ENCODE measurements around the gene FAM193B. TPM values are rescaled to one million over a fixed set of nuclear protein-coding genes. Genes with fewer than 3 reads are reported as not detected.

Gene FAM193B
- total and polyA plus RNA-seq, 2 of the 13 experiments (the other 11 are each of a cell fraction or from before 2014, with no cell fraction given): 21.2 to 40.9 TPM

GRCh38 chr5:177501874-177502678 is 52.3 kb downstream of the FAM193B start:
- Histone ChIP-seq H3K27ac (ENCODE audit: extremely low read length, insufficient read depth, low read length) (no peak overlapping the region), H3K4me3 (replicated peaks in 1 of 3; ENCODE audit: insufficient read depth in 1 of 3, low read depth in 2 of 3, low read length in 3 of 3) (no peak overlapping the region), H2AFZ (ENCODE audit: low read length) (no peak overlapping the region), H3K4me2 (ENCODE audit: low read depth, low read length) (peak overlapping the region; percentile 16; the same call in 1 of the 2 replicates), H3K9ac (ENCODE audit: insufficient read depth, low read depth, low read length) (no peak overlapping the region), H3K9me3 (ENCODE audit: low read length) (no peaks in the 10 kb centered on the region), H4K20me1 (ENCODE audit: insufficient read depth, low read length) (no peaks in the 10 kb centered on the region), H3K36me3 (replicated peaks in 1 of 2; ENCODE audit: control insufficient read depth in 1 of 2, insufficient read depth in 2 of 2, low read length in 2 of 2) (no peaks in the 10 kb centered on the region), H3K4me1 (ENCODE audit: insufficient read depth, low read length) (peaks cover 44% of the 10 kb centered on the region), H3K79me2 (ENCODE audit: insufficient read depth, low read length) (no peaks in the 10 kb centered on the region), H3K27me3 (ENCODE audit: control insufficient read depth in 1 of 2, insufficient read depth in 2 of 2, low read length in 2 of 2) (peaks cover 2 to 37% of the 10 kb centered on the region in 2 experiments; a peak in 4 of 5 replicates)
- no peak for ATAC-seq
- no peak for TF ChIP-seq ATF7 (IDR thresholded peaks at IDR 0.05)
- no peak for TF ChIP-seq ATF7 (CRISPR knock-in tag; IDR thresholded peaks at IDR 0.05)
- TF ChIP-seq, protein P1, sequence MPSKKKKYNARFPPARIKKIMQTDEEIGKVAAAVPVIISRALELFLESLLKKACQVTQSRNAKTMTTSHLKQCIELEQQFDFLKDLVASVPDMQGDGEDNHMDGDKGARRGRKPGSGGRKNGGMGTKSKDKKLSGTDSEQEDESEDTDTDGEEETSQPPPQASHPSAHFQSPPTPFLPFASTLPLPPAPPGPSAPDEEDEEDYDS (CRISPR knock-in tag; IDR thresholded peaks at IDR 0.05): no peak
- TF ChIP-seq PAF1 (CRISPR knock-in tag; IDR thresholded peaks at IDR 0.05): no peak
- no peak for FAIRE-seq
- POLR2A ChIA-PET: no interaction called here
- WGBS (ENCODE audit: low lambda C conversion rate): 12% methylated on average over 9 of the region's 9 CpGs
- intact Hi-C loops (cut with micrococcal nuclease; ENCODE audit: unreplicated experiment) (loop anchor here (2.0 kb wide), 1 partner anchor 111 kb away; no protein-coding TSS in a partner anchor), in situ Hi-C loops (cut with HindIII; ENCODE audit: extremely low pct_ligation_motif_present, low pct_unique_long_range_greater_than_20kb) (no loop called here)
- no peak for DNase-seq (ENCODE audit: low spot score)
- CTCF ChIA-PET (ENCODE audit: low intra/inter-chr PET ratio, low total read pairs): interaction anchor here (1.1 to 3.7 kb wide), 3 partner anchors 11 to 14 kb away, joined by 4 to 37 read pairs (median 5); no protein-coding TSS in a partner anchor
- no TSS peak for BruUV-seq (replicated peaks)

- in situ Hi-C loops (cut with HindIII; ENCODE audit: extremely low pct_ligation_motif_present, low pct_unique_long_range_greater_than_20kb): no loop called here
- POLR2A ChIA-PET: interaction anchor here (0.6 to 1.1 kb wide), 2 partner anchors 28 to 414 kb away, joined by 3 read pairs; partner anchors contain the start of genes DBN1 and FGFR4
- no peak overlapping the region for H3K9ac ChIP-seq (ENCODE audit: insufficient read depth, low read depth, low read length)
- TF ChIP-seq SMC3 (IDR thresholded peaks at IDR 0.05; ENCODE audit: low read length): peak; percentile 58
- no peak for TF ChIP-seq AFF4 (CRISPR knock-in tag; IDR thresholded peaks at IDR 0.05)
- TF ChIP-seq ETV5 (CRISPR knock-in tag; IDR thresholded peaks at IDR 0.05; ENCODE audit: borderline replicate concordance): no peak
- peak; percentile 38 for TF ChIP-seq HNRNPLL (IDR thresholded peaks at IDR 0.05; ENCODE audit: low read depth, low read length, poor library complexity, severe bottlenecking)
- TF ChIP-seq ZNF773 (CRISPR knock-in tag; IDR thresholded peaks at IDR 0.05; ENCODE audit: borderline replicate concordance): no peak
- no peak for TF ChIP-seq ZMYM2 (CRISPR knock-in tag; IDR thresholded peaks at IDR 0.05)
- TF ChIP-seq ERF (CRISPR knock-in tag; IDR thresholded peaks at IDR 0.05): peak; percentile 61; the same call in 1 of the 2 replicates
Measured at GRCh38 chr5:177500685-177501522, 53.5 kb downstream of the FAM193B start.

More at GRCh38 chr5:177500685-177501522, 53.5 kb downstream of the FAM193B start:
- no peak overlapping the region for H2AFZ ChIP-seq (ENCODE audit: low read length)
- CTCF ChIA-PET (ENCODE audit: low intra/inter-chr PET ratio, low total read pairs): interaction anchor here (1.1 to 3.7 kb wide), 9 partner anchors 8 to 387 kb away, joined by 3 to 37 read pairs (median 5); no protein-coding TSS in a partner anchor
- peaks cover 2 to 37% of the 10 kb centered on the region in 2 experiments; a peak in 4 of 5 replicates for H3K27me3 ChIP-seq (ENCODE audit: control insufficient read depth in 1 of 2, insufficient read depth in 2 of 2, low read length in 2 of 2)
- BruUV-seq (replicated peaks): no TSS peak
- H3K27ac ChIP-seq (ENCODE audit: extremely low read length, insufficient read depth, low read length): no peak overlapping the region
- H3K9me3 ChIP-seq (ENCODE audit: low read length): no peaks in the 10 kb centered on the region
- DNase-seq (ENCODE audit: low spot score) (peak; percentile 62), ATAC-seq (peak; percentile 54), FAIRE-seq (peak; percentile 61)
- peaks cover 51% of the 10 kb centered on the region for H3K4me1 ChIP-seq (ENCODE audit: insufficient read depth, low read length)
- under 1% methylated on average over 7 of the region's 10 CpGs for WGBS (ENCODE audit: low lambda C conversion rate)
- intact Hi-C loops (cut with micrococcal nuclease; ENCODE audit: unreplicated experiment): loop anchor here (2.0 kb wide), 1 partner anchor 110 kb away; no protein-coding TSS in a partner anchor
- peaks cover 5% of the 10 kb centered on the region; the same call in 1 of the 2 replicates for H4K20me1 ChIP-seq (ENCODE audit: insufficient read depth, low read length)
- no peaks in the 10 kb centered on the region for H3K36me3 ChIP-seq (replicated peaks in 1 of 2; ENCODE audit: control insufficient read depth in 1 of 2, insufficient read depth in 2 of 2, low read length in 2 of 2)
- peak overlapping the region; percentile 61 for H3K4me2 ChIP-seq (ENCODE audit: low read depth, low read length)
- H3K79me2 ChIP-seq (ENCODE audit: insufficient read depth, low read length): no peaks in the 10 kb centered on the region
- H3K4me3 ChIP-seq (replicated peaks in 1 of 3; ENCODE audit: insufficient read depth in 1 of 3, low read depth in 2 of 3, low read length in 3 of 3): no peak overlapping the region
